ENCODE results near the gene GMPS. TPM values are rescaled to one million over a fixed set of nuclear protein-coding genes. Genes with fewer than 3 reads are reported as not detected.
A peak's percentile ranks its signal among the peaks of the same experiment; 100 is the strongest.

Gene GMPS
- total RNA-seq, 1 donor from 2014 or later: 279 TPM

DNA sequence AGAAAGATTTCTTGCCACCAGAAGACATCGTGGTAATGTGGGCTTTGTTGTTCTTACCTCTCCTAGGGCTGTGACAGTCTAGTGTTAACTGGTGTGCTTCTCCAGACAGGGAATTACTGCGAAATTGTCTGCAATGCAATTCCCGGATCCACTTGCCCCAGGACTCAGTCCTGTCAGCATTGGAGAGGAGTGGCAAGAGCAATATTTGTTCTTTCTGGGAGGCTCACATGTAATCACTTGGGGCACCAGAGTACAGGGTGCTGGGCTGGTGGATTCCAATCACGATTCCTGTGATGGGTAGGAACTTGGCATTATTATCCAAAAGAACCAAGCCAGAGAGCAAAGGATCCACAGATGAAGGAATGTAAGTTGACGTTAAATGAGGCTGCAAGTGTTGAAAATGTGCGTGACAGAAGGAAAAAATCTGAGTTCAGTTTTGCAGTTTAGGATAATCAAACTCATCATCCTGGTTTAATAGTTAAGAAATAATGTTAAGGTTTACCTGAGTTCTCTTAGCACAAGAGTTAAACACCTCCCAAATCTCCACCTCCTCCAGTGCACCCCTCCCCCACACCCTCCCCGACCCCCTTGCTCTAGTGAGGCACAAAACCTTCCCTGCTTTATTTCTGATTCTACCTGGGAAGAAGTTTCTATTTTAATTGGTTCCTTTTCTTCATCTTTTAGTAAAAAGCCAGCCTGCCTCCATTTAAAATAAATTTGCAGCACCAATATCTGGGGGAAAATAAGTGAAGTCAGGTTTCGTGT is 79.2 kb downstream of the GMPS start:
- no peak overlapping the region for H3K4me2 ChIP-seq
- H3K79me2 ChIP-seq (ENCODE audit: low read depth): no peaks in the 10 kb centered on the region
- H3K4me3 Mint-ChIP-seq: no peak overlapping the region
- no peaks in the 10 kb centered on the region for H3K4me1 ChIP-seq
- no peak overlapping the region for H3K9ac ChIP-seq
- no peaks in the 10 kb centered on the region for H3K9me3 ChIP-seq (ENCODE audit: low read depth)
- peaks cover 2% of the 10 kb centered on the region for H3K9me3 Mint-ChIP-seq
- H3K4me1 Mint-ChIP-seq: no peaks in the 10 kb centered on the region
- H3K27ac Mint-ChIP-seq: peak overlapping the region; percentile 28
- no peaks in the 10 kb centered on the region for H3K27me3 ChIP-seq
- H3F3A ChIP-seq (ENCODE audit: low read depth): no peaks in the 10 kb centered on the region
- peaks cover 22% of the 10 kb centered on the region for H3K36me3 Mint-ChIP-seq
- no peak overlapping the region for H3K4me3 ChIP-seq
- no peak overlapping the region for H2AFZ ChIP-seq (replicated peaks)
- H3K27ac ChIP-seq: no peak overlapping the region
- no peaks in the 10 kb centered on the region for H4K20me1 ChIP-seq (ENCODE audit: low read depth)
- no peak for TF ChIP-seq EZH2phosphoT487 (IDR thresholded peaks at IDR 0.05)
- TF ChIP-seq CTCF (IDR thresholded peaks at IDR 0.05): no peak
- no peak for TF ChIP-seq EZH2 (IDR thresholded peaks at IDR 0.05)
- H3K27me3 Mint-ChIP-seq (ENCODE audit: insufficient read depth, low read depth): no peaks in the 10 kb centered on the region
- H3K36me3 ChIP-seq: no peaks in the 10 kb centered on the region
- DNase-seq (ENCODE audit: low spot score): no peak

DNA sequence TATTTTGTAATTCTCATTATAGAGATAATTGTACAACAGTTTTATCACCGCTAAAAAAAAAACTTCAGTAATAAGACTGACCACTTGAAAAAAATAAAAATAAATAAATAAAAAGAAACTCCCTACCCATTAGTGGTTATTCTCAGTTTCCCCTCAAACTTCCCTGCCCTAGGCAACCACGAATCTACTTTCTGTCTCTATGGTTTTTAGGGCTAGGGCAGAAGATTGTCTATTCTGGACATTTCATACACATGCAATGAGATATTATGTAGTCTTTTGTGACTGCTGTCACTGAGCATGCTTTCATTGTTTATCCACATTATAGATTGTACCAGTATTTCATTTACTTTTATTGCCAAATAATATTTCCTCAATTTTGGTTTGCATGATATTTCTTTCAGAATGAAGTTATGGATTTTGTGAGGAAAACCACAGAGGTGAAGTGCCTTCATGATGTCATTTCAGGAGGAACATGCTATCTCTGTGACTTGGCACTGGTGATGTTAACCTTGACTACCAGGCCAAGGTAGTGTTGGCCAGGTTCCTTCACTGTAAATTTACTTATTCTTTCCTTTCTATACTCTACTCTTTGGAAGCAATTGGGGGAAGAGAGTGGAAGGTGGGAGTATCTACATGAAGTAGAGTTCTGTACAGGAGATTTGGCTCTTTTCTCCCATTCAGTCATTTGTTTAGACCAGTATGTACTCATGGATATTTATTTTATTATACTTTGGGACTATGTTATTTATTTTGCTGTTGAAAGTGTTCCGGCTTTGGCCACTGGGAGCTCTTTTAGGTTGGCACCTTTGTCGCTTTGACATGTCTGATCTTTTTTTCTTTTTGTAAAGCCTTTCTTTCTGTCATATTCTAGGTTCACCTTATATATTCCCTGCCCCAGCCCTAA is 86.3 kb downstream of the GMPS start:
- H3K27ac ChIP-seq: no peak overlapping the region
- no peaks in the 10 kb centered on the region for H3K4me1 ChIP-seq
- H2AFZ ChIP-seq (replicated peaks): no peak overlapping the region
- Mint-ChIP-seq H3K27me3 (ENCODE audit: insufficient read depth, low read depth) (no peaks in the 10 kb centered on the region), H3K4me3 (no peak overlapping the region), H3K36me3 (peaks cover 36% of the 10 kb centered on the region), H3K27ac (no peak overlapping the region), H3K4me1 (no peaks in the 10 kb centered on the region), H3K9me3 (peaks cover 6% of the 10 kb centered on the region)
- H3K27me3 ChIP-seq: no peaks in the 10 kb centered on the region
- no peaks in the 10 kb centered on the region for H3K36me3 ChIP-seq
- H3K79me2 ChIP-seq (ENCODE audit: low read depth): no peaks in the 10 kb centered on the region
- H3K4me2 ChIP-seq: no peak overlapping the region
- DNase-seq (ENCODE audit: low spot score): no peak
- no peak overlapping the region for H3K4me3 ChIP-seq
- H3F3A ChIP-seq (ENCODE audit: low read depth): no peaks in the 10 kb centered on the region
- H3K9me3 ChIP-seq (ENCODE audit: low read depth): no peaks in the 10 kb centered on the region
- TF ChIP-seq CTCF (IDR thresholded peaks at IDR 0.05) (no peak), EZH2phosphoT487 (IDR thresholded peaks at IDR 0.05) (no peak), EZH2 (IDR thresholded peaks at IDR 0.05) (no peak)
- no peak overlapping the region for H3K9ac ChIP-seq
- no peaks in the 10 kb centered on the region for H4K20me1 ChIP-seq (ENCODE audit: low read depth)

DNA sequence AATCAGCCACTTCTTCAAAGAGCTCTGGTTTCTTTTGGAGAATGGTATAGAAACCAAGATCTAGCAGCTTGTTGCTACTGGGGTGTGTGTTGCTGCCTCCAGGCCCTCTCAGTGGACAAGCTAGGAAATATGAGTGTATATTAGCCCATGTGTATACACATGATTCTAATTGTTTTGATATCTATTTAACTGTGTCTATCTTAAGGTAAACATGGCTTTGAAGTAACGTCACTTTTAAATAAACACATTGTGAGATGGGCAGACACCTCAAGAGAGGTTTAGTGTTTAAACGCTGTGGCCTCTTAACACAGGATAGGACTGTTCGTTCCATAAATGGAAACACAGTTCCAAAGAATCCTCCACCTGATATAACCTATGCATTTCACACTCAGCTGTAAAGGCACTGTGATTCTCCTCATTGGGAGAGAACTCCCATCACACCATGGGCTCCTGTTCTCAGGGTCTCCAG is 87.0 kb downstream of the GMPS start:
- DNase-seq (ENCODE audit: low spot score): no peak
- no peaks in the 10 kb centered on the region for H3K4me1 ChIP-seq
- no peaks in the 10 kb centered on the region for H3K36me3 ChIP-seq
- Mint-ChIP-seq H3K4me1 (no peaks in the 10 kb centered on the region), H3K36me3 (peaks cover 34% of the 10 kb centered on the region), H3K27ac (no peak overlapping the region), H3K4me3 (no peak overlapping the region), H3K9me3 (peaks cover 8% of the 10 kb centered on the region), H3K27me3 (ENCODE audit: insufficient read depth, low read depth) (no peaks in the 10 kb centered on the region)
- H3K27me3 ChIP-seq: no peaks in the 10 kb centered on the region
- peaks cover 2% of the 10 kb centered on the region for H3K9me3 ChIP-seq (ENCODE audit: low read depth)
- no peak overlapping the region for H2AFZ ChIP-seq (replicated peaks)
- H3K4me2 ChIP-seq: no peak overlapping the region
- no peak overlapping the region for H3K4me3 ChIP-seq
- no peaks in the 10 kb centered on the region for H3F3A ChIP-seq (ENCODE audit: low read depth)
- TF ChIP-seq EZH2 (IDR thresholded peaks at IDR 0.05) (no peak), EZH2phosphoT487 (IDR thresholded peaks at IDR 0.05) (no peak), CTCF (IDR thresholded peaks at IDR 0.05) (no peak)
- H3K79me2 ChIP-seq (ENCODE audit: low read depth): no peaks in the 10 kb centered on the region
- no peaks in the 10 kb centered on the region for H4K20me1 ChIP-seq (ENCODE audit: low read depth)
- H3K9ac ChIP-seq: no peak overlapping the region
- H3K27ac ChIP-seq: no peak overlapping the region

Measured in neural progenitor cell (in vitro differentiated cells).